ENCODE data around the gene TBC1D12. TPM values are rescaled to one million over a fixed set of nuclear protein-coding genes. Genes with fewer than 3 reads are reported as not detected.

The TBC1D12 gene
- total and polyA plus RNA-seq, 2 experiments from 2014 or later = 5.3 to 8.5 TPM

- no peak overlapping the region for H3K4me3 ChIP-seq
These were observed 86.8 kb downstream of the TBC1D12 start for GRCh38 chr10:94489107-94489506.

GRCh38 chr10:94489976-94490788 is 87.8 kb downstream of the TBC1D12 start:
- no peaks in the 10 kb centered on the region for H3K9me3 ChIP-seq (ENCODE audit: low read depth)
- H3K27ac ChIP-seq = no peak overlapping the region
- no peaks in the 10 kb centered on the region for H3K27me3 ChIP-seq
- H3K36me3 ChIP-seq = no peaks in the 10 kb centered on the region
- no peak overlapping the region for H3K4me3 ChIP-seq
- TF ChIP-seq CTCF (IDR thresholded peaks at IDR 0.05; ENCODE audit: low read depth, low read length) = no peak
- H3K4me1 ChIP-seq (ENCODE audit: low read depth) = peaks cover 9% of the 10 kb centered on the region
- DNase-seq (ENCODE audit: low read depth in 1 of 2, low spot score in 1 of 2) = no peak

More at GRCh38 chr10:94489107-94489506, 86.8 kb downstream of the TBC1D12 start:
- no peaks in the 10 kb centered on the region for H3K9me3 ChIP-seq (ENCODE audit: low read depth)
- peaks cover 9% of the 10 kb centered on the region for H3K4me1 ChIP-seq (ENCODE audit: low read depth)
- DNase-seq (ENCODE audit: low read depth in 1 of 2, low spot score in 1 of 2) = no peak
- H3K36me3 ChIP-seq = no peaks in the 10 kb centered on the region
- H3K27me3 ChIP-seq = no peaks in the 10 kb centered on the region
- TF ChIP-seq CTCF (IDR thresholded peaks at IDR 0.05; ENCODE audit: low read depth, low read length) = no peak
- no peak overlapping the region for H3K27ac ChIP-seq

- no peak overlapping the region for H3K4me3 ChIP-seq
- peaks cover 9% of the 10 kb centered on the region for H3K4me1 ChIP-seq (ENCODE audit: low read depth)
- no peaks in the 10 kb centered on the region for H3K9me3 ChIP-seq (ENCODE audit: low read depth)
- H3K36me3 ChIP-seq = no peaks in the 10 kb centered on the region
- TF ChIP-seq CTCF (IDR thresholded peaks at IDR 0.05; ENCODE audit: low read depth, low read length) = no peak
- DNase-seq (ENCODE audit: low read depth in 1 of 2, low spot score in 1 of 2) = peak; percentile 7 to 20
- H3K27me3 ChIP-seq = no peaks in the 10 kb centered on the region
- H3K27ac ChIP-seq = no peak overlapping the region
These were observed 88.4 kb downstream of the TBC1D12 start for GRCh38 chr10:94490789-94491039.

- Histone ChIP-seq H3K4me1 (ENCODE audit: low read depth) (peaks cover 9% of the 10 kb centered on the region), H3K36me3 (no peaks in the 10 kb centered on the region), H3K9me3 (ENCODE audit: low read depth) (no peaks in the 10 kb centered on the region), H3K4me3 (no peak overlapping the region), H3K27ac (no peak overlapping the region), H3K27me3 (no peaks in the 10 kb centered on the region)
- no peak for TF ChIP-seq CTCF (IDR thresholded peaks at IDR 0.05; ENCODE audit: low read depth, low read length)
- no peak for DNase-seq (ENCODE audit: low read depth in 1 of 2, low spot score in 1 of 2)
These were observed 91.1 kb downstream of the TBC1D12 start for GRCh38 chr10:94493463-94493862.

- H3K36me3 ChIP-seq = no peaks in the 10 kb centered on the region
- H3K27ac ChIP-seq = no peak overlapping the region
- DNase-seq (ENCODE audit: low read depth in 1 of 2, low spot score in 1 of 2) = no peak
- no peaks in the 10 kb centered on the region for H3K27me3 ChIP-seq
- TF ChIP-seq CTCF (IDR thresholded peaks at IDR 0.05; ENCODE audit: low read depth, low read length) = no peak
- H3K9me3 ChIP-seq (ENCODE audit: low read depth) = no peaks in the 10 kb centered on the region
- H3K4me1 ChIP-seq (ENCODE audit: low read depth) = peaks cover under 1% of the 10 kb centered on the region
- H3K4me3 ChIP-seq = no peak overlapping the region
These were observed 93.7 kb downstream of the TBC1D12 start for GRCh38 chr10:94496010-94496409.

Measured in cardiac muscle cell (in vitro differentiated cells and primary cell).